KMS-11 (cell line): ENCODE results near the gene HSBP1L1.

Experiments
- H2AFZ ChIP-seq: fragments of 200-600 bp; sonication (generic); 2 replicates; pipeline ENCODE4 v1.6.1; 2016; ENCODE audit warnings: antibody characterized with exemption, mixed run types, low read depth
- H3K27ac ChIP-seq: fragments of 200-600 bp; sonication (generic); 2 replicates; pipeline ENCODE4 v1.6.1; 2016; ENCODE audit warnings: mild to moderate bottlenecking, mixed run types
- H3K27me3 ChIP-seq: fragments of 200-600 bp; sonication (generic); 2 replicates; pipeline ENCODE4 v1.6.1; 2017; ENCODE audit warnings: mild to moderate bottlenecking, low read depth, mixed run types, moderate library complexity; ENCODE audit not compliant: insufficient read depth
- H3K36me3 ChIP-seq: fragments of 200-600 bp; sonication (generic); 2 replicates; pipeline ENCODE4 v1.6.1; 2017; ENCODE audit warnings: mild to moderate bottlenecking, mixed run types; ENCODE audit not compliant: insufficient read depth
- H3K4me1 ChIP-seq: fragments of 200-600 bp; sonication (generic); 2 replicates; pipeline ENCODE4 v1.6.1; 2016; ENCODE audit warnings: mild to moderate bottlenecking, low read depth, mixed run types; ENCODE audit not compliant: poor library complexity, severe bottlenecking
- H3K4me2 ChIP-seq: fragments of 200-600 bp; sonication (generic); 2 replicates; pipeline ENCODE4 v1.7.0; 2016; ENCODE audit warnings: mild to moderate bottlenecking, mixed run types
- H3K4me3 ChIP-seq: fragments of 200-600 bp; sonication (generic); IDR thresholded peaks from 2 replicates; pipeline ENCODE4 v1.6.1; 2017; ENCODE audit warnings: low read depth, low read length, mixed read lengths; ENCODE audit not compliant: insufficient read depth
- H3K79me2 ChIP-seq: fragments of 200-600 bp; sonication (generic); 2 replicates; pipeline ENCODE4 v1.6.1; 2016; ENCODE audit warnings: low read depth, mixed run types; ENCODE audit not compliant: insufficient read depth
- H3K9ac ChIP-seq: fragments of 200-600 bp; sonication (generic); 2 replicates; pipeline ENCODE4 v1.6.1; 2016; ENCODE audit warnings: mild to moderate bottlenecking, mixed run types
- H4K20me1 ChIP-seq: fragments of 200-600 bp; sonication (generic); 2 replicates; pipeline ENCODE4 v1.6.1; 2016; ENCODE audit warnings: mild to moderate bottlenecking, mixed run types; ENCODE audit not compliant: insufficient read depth
- TF ChIP-seq, protein P1 (sequence below): fragments of 200-600 bp; sonication (generic); conservative IDR thresholded peaks from 2 replicates; pipeline ENCODE4 v1.6.1; 2017; ENCODE audit warnings: low read depth, mild to moderate bottlenecking, antibody characterized with exemption, low read length, moderate library complexity, mixed read lengths

Gene HSBP1L1

DNA sequence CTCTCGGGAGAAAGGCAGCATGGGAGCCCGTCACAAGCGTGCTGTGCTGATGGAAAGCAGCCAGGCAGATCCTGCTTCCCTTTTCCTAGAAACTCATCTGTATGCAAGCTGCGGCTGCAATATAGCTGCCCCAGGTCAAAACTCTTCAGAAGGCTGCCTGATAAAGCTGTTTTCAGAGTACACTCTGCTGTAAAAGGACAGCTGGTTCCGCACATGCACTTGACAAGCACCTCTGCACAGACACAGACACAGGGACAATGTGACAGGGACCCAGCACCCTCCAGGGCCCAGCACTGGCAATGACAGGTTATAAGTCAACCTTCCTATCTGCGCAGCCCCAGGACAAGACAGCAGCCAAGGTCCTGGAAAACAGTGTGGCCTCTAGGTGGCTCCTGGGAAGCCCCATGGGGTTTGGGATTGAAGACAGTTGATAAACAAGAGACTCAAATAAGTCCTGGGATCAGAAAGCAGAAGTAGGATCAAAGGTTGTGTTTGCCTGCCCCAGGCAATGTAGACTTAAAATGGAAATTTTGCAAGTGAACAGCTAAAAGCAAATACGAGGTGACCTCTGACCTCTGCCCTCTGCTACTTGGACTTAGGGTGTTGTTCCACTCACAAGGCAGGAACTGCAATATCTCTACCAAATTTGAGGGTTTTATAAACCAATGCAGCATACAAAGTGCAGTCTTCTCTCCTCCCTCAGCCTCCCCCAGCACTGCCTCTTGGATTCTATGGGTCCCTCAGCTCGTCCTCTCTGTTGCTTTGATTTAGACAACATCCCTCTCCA, 29.9 kb upstream of the HSBP1L1 start:
- Histone ChIP-seq H3K27me3 (no peaks in the 10 kb centered on the region), H4K20me1 (no peaks in the 10 kb centered on the region), H3K4me1 (no peaks in the 10 kb centered on the region), H3K9ac (no peak overlapping the region), H3K27ac (no peak overlapping the region), H3K4me2 (no peak overlapping the region), H3K36me3 (peaks cover 2% of the 10 kb centered on the region; the same call in 1 of the 2 replicates), H2AFZ (no peak overlapping the region), H3K4me3 (no peak overlapping the region), H3K79me2 (peaks cover 21% of the 10 kb centered on the region; the same call in 1 of the 2 replicates)
- TF ChIP-seq, protein P1, sequence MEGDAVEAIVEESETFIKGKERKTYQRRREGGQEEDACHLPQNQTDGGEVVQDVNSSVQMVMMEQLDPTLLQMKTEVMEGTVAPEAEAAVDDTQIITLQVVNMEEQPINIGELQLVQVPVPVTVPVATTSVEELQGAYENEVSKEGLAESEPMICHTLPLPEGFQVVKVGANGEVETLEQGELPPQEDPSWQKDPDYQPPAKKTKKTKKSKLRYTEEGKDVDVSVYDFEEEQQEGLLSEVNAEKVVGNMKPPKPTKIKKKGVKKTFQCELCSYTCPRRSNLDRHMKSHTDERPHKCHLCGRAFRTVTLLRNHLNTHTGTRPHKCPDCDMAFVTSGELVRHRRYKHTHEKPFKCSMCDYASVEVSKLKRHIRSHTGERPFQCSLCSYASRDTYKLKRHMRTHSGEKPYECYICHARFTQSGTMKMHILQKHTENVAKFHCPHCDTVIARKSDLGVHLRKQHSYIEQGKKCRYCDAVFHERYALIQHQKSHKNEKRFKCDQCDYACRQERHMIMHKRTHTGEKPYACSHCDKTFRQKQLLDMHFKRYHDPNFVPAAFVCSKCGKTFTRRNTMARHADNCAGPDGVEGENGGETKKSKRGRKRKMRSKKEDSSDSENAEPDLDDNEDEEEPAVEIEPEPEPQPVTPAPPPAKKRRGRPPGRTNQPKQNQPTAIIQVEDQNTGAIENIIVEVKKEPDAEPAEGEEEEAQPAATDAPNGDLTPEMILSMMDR, result no peak

DNA sequence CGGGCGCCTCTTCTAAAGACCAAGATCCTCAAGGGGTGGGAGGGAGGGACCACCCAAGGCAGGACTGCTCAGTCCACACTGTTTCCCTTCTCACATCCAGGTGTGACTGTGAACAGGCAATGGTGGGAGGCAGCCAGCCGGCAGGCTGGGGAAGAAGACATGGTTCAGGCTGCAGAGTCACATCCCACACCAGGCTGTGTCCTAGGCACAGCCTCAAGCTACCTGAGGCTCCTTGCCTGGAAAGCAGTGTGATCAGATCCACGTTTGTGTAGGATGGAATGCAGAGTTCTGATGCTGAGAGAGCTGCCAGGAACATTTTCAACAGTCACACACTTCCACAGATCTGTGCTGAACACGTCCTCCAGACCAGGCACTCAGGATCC, 29.4 kb upstream of the HSBP1L1 start:
- Histone ChIP-seq H3K9ac (no peak overlapping the region), H3K4me1 (no peaks in the 10 kb centered on the region), H3K79me2 (peaks cover 21% of the 10 kb centered on the region; the same call in 1 of the 2 replicates), H3K36me3 (no peaks in the 10 kb centered on the region), H3K4me2 (no peak overlapping the region), H4K20me1 (no peaks in the 10 kb centered on the region), H3K4me3 (no peak overlapping the region), H3K27me3 (no peaks in the 10 kb centered on the region), H2AFZ (no peak overlapping the region), H3K27ac (no peak overlapping the region)
- TF ChIP-seq, protein P1, result no peak

DNA sequence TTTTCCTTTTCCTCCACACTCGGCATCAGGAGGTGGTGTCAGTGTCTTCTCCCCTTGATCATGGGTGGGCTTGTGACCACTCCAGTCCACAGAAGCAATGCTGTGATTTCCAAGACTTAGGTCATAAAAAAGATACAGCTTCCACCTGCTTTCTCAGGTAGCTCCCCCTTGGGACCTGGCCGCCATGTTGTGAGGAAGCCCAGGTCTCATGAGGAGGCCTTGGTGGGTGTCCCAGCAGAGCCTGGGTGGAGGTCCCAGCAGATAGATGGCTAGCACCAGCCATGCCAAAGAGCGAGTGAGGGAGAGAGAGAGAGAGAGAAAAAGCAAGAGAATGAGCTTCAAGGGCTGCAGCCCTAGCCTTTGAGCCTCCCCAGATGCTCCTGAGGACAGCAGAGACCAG, 28.9 kb upstream of the HSBP1L1 start:
- H3K9ac ChIP-seq, result no peak overlapping the region
- TF ChIP-seq, protein P1, result no peak
- H3K27me3 ChIP-seq, result no peaks in the 10 kb centered on the region
- H3K27ac ChIP-seq, result no peak overlapping the region
- no peaks in the 10 kb centered on the region for H3K4me1 ChIP-seq
- H3K36me3 ChIP-seq, result peaks cover 2% of the 10 kb centered on the region; the same call in 1 of the 2 replicates
- H4K20me1 ChIP-seq, result no peaks in the 10 kb centered on the region
- no peak overlapping the region for H3K4me2 ChIP-seq
- H3K79me2 ChIP-seq, result peaks cover 21% of the 10 kb centered on the region; the same call in 1 of the 2 replicates
- no peak overlapping the region for H2AFZ ChIP-seq
- no peak overlapping the region for H3K4me3 ChIP-seq

DNA sequence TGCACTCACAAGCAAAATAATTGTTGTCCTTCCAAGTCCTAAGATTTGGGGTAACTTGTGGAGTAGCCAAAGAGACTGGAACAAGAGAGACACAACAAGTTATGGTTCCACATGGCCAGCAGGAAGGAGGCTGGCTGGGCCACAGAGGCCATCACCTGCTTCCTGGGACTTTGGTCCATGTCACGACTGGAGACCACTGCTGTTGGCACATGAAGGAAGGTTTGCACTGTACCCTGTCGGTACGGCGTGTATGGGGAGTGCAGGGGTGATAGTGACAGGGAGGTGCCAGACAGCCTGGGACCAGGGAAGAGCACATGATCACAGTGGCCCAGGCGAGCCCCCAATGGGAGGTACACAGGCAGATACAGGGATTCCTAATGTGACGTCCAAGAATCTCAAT, 28.5 kb upstream of the HSBP1L1 start:
- TF ChIP-seq, protein P1, result no peak
- Histone ChIP-seq H3K36me3 (peaks cover 6% of the 10 kb centered on the region; the same call in 1 of the 2 replicates), H3K4me3 (no peak overlapping the region), H3K27me3 (no peaks in the 10 kb centered on the region), H4K20me1 (no peaks in the 10 kb centered on the region), H2AFZ (no peak overlapping the region), H3K79me2 (peaks cover 21% of the 10 kb centered on the region; the same call in 1 of the 2 replicates), H3K27ac (no peak overlapping the region), H3K9ac (no peak overlapping the region), H3K4me2 (no peak overlapping the region), H3K4me1 (no peaks in the 10 kb centered on the region)
